Sigmoid colon (tissue), 7 donors: Measurements from ENCODE around the gene TRAPPC3L. TPM values are rescaled to one million over a fixed set of nuclear protein-coding genes. Genes with fewer than 3 reads are reported as not detected.

Experiments used
- DNase-seq: peaks from one replicate; pipeline ENCODE4 v3.0.0-alpha.2; 2019
- H3K27ac ChIP-seq, 4 donors: fragments of 200-600 bp; sonication (generic); one replicate each; pipeline ENCODE4 v1.5.1; 2016 to 2019; ENCODE audit warnings: mild to moderate bottlenecking in 1 of 4
- H3K27me3 ChIP-seq, 3 donors: fragments of 200-600 bp; sonication (generic); one replicate each; pipeline ENCODE4 v1.5.1; 2019; ENCODE audit warnings: mild to moderate bottlenecking in 1 of 3
- H3K36me3 ChIP-seq, 4 donors: fragments of 200-600 bp; sonication (generic); one replicate each; pipeline ENCODE4 v1.5.1; 2016 to 2019
- H3K4me1 ChIP-seq, 4 donors: fragments of 200-600 bp; sonication (generic); one replicate each; pipeline ENCODE4 v1.5.1; 2017 to 2019
- H3K4me3 ChIP-seq, 4 donors: fragments of 200-600 bp; sonication (generic); one replicate each; pipeline ENCODE4 v1.5.1; 2017 to 2019; ENCODE audit warnings: mild to moderate bottlenecking in 2 of 4, moderate library complexity in 1 of 4
- H3K9me3 ChIP-seq, 4 donors: fragments of 200-600 bp in 3 of 4; sonication (generic) in 3 of 4; one replicate each; pipeline versions ENCODE4 v1.5.1 to v1.6.1; 2013 to 2019
- CTCF ChIP-seq, 4 experiments: fragments of 450-650 bp in 3 of 4; fragments of 200-600 bp in 1 of 4; IDR thresholded peaks; one replicate each; pipeline ENCODE4 v1.5.1; 2016 to 2019; ENCODE audit warnings: antibody characterized with exemption in 4 of 4, mild to moderate bottlenecking in 3 of 4, moderate library complexity in 2 of 4
- EP300 ChIP-seq, 4 donors: sonication (generic); formaldehyde crosslinking; IDR thresholded peaks; one replicate each; pipeline ENCODE4 v1.6.1; 2017; ENCODE audit warnings: antibody characterized with exemption in 4 of 4
- POLR2A ChIP-seq, 2 donors: fragments of 450-650 bp; IDR thresholded peaks; one replicate each; pipeline ENCODE4 v1.6.1; 2016; ENCODE audit warnings: antibody characterized with exemption in 2 of 2, mild to moderate bottlenecking in 2 of 2, moderate library complexity in 2 of 2
- POLR2AphosphoS5 ChIP-seq, 4 donors: sonication (generic); formaldehyde crosslinking; IDR thresholded peaks; one replicate each; pipeline ENCODE4 v1.6.1; 2017; ENCODE audit warnings: antibody characterized with exemption in 4 of 4
- WGBS, 2 donors: extraction: QIAGEN DNeasy Blood & Tissue Kit; methylation state at CpG; one replicate each; pipeline ENCODE4 v1.1.7; 2013; 5-methylcytosine and 5-hydroxymethylcytosine counted together
- intact Hi-C: fragments of 100-400 bp; cut with DNase I; formaldehyde crosslinking; loops from one replicate; pipeline ENCODE4 v1.15.1; 2023
- polyA plus RNA-seq, 3 donors: library from polyadenylated mRNA; stranded (reverse); fragments of 200-250 nt; gene quantifications; one replicate each; pipeline ENCODE4 v1.2.3, GENCODE V29; 2013
- total RNA-seq, 4 donors: library from RNA; depleted of rRNA; stranded (reverse); fragments of >200 nt; gene quantifications; one replicate each; pipeline ENCODE4 v1.1.0, GENCODE V29; 2016
- donor health status: healthy with polysubstance abuse.
- donor health status: Bipolar disorder and iron deficiency.
- donor health status: healthy.

TRAPPC3L gene
- total and polyA plus RNA-seq, 7 donors: not detected

DNA sequence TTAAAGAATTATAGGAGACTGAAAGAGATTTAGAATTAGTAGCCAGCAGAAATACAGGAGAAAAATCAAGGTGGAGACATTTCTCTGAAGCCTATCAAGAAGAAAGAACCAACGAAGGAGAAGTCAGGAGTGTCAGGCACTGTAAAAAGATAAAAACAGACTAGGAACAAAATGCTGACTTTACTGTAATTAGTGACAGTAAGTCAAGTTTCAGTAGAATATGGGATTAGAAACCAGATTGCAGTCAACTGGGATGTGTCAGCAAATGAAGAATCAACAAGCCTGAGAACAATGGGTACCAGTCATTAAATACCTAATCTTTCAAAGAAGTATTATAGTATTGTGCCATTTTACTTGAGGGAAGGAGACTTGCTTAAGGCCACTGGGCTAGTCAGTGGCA lies 62.7 kb downstream of the TRAPPC3L start:
- WGBS, 2 donors: 60 to 77% methylated on average over 1 of the region's 1 CpG
- intact Hi-C loops: no loop called here
- Histone ChIP-seq H3K27me3 (no peaks in the 10 kb centered on the region), H3K4me1 (no peaks in the 10 kb centered on the region), H3K27ac (no peak overlapping the region), H3K36me3 (no peaks in the 10 kb centered on the region), H3K9me3 (no peaks in the 10 kb centered on the region), H3K4me3 (no peak overlapping the region)
- TF ChIP-seq POLR2A (IDR thresholded peaks at IDR 0.05) (no peak), CTCF (IDR thresholded peaks at IDR 0.05) (no peak), POLR2AphosphoS5 (IDR thresholded peaks at IDR 0.05) (no peak), EP300 (IDR thresholded peaks at IDR 0.05) (no peak)
- DNase-seq: no peak

- TF ChIP-seq POLR2AphosphoS5 (IDR thresholded peaks at IDR 0.05) (no peak), POLR2A (IDR thresholded peaks at IDR 0.05) (no peak), EP300 (IDR thresholded peaks at IDR 0.05) (no peak), CTCF (IDR thresholded peaks at IDR 0.05) (no peak)
- 55 to 68% methylated on average over 5 of the region's 5 CpGs for WGBS, 2 donors
- Histone ChIP-seq H3K4me1 (no peaks in the 10 kb centered on the region), H3K27ac (no peak overlapping the region), H3K36me3 (no peaks in the 10 kb centered on the region), H3K4me3 (no peak overlapping the region), H3K9me3 (no peaks in the 10 kb centered on the region), H3K27me3 (no peaks in the 10 kb centered on the region)
- DNase-seq: no peak
- intact Hi-C loops: no loop called here
Observed at GRCh38 chr6:116476002-116476678, 69.3 kb downstream of the TRAPPC3L start.

DNA sequence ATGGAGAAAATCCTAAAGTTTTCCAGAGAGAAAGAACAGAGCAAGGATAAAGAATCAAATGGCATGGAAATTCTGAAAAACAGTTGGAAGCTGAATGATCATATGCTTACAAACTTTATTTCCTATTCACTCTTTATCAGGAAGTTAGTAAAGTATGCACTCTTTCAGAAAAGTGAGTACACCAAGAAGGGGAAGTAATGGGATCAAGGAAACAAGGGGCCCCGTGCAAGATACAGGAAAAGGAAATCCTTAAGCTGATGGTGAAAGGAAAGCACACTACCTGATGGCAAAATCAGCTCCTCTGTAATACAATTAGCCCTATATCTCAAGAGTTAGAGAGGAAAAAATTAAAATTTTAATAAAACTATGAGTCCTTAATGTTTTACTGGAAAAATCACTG lies 70.3 kb downstream of the TRAPPC3L start:
- intact Hi-C loops: no loop called here
- WGBS, 2 donors: 43 to 56% methylated on average over 1 of the region's 1 CpG
- no peak overlapping the region for H3K27ac ChIP-seq

GRCh38 chr6:116472706-116473105 lies 72.8 kb downstream of the TRAPPC3L start:
- 87 to 89% methylated on average over 3 of the region's 3 CpGs for WGBS, 2 donors
- TF ChIP-seq POLR2AphosphoS5 (IDR thresholded peaks at IDR 0.05): no peak
- no peak for TF ChIP-seq EP300 (IDR thresholded peaks at IDR 0.05)
- no peak for TF ChIP-seq POLR2A (IDR thresholded peaks at IDR 0.05)
- no peak for TF ChIP-seq CTCF (IDR thresholded peaks at IDR 0.05)
- DNase-seq: no peak
- Histone ChIP-seq H3K27ac (no peak overlapping the region), H3K4me3 (no peak overlapping the region), H3K27me3 (no peaks in the 10 kb centered on the region), H3K9me3 (no peaks in the 10 kb centered on the region), H3K36me3 (no peaks in the 10 kb centered on the region), H3K4me1 (no peaks in the 10 kb centered on the region)
- intact Hi-C loops: no loop called here

More for the DNA sequence above, 70.3 kb downstream of the TRAPPC3L start:
- H3K36me3 ChIP-seq: no peaks in the 10 kb centered on the region
- H3K4me1 ChIP-seq: no peaks in the 10 kb centered on the region
- H3K27me3 ChIP-seq: no peaks in the 10 kb centered on the region
- H3K4me3 ChIP-seq: no peak overlapping the region
- H3K9me3 ChIP-seq: no peaks in the 10 kb centered on the region
- no peak for DNase-seq
- TF ChIP-seq CTCF (IDR thresholded peaks at IDR 0.05) (no peak), POLR2A (IDR thresholded peaks at IDR 0.05) (no peak), POLR2AphosphoS5 (IDR thresholded peaks at IDR 0.05) (no peak), EP300 (IDR thresholded peaks at IDR 0.05) (no peak)

DNA sequence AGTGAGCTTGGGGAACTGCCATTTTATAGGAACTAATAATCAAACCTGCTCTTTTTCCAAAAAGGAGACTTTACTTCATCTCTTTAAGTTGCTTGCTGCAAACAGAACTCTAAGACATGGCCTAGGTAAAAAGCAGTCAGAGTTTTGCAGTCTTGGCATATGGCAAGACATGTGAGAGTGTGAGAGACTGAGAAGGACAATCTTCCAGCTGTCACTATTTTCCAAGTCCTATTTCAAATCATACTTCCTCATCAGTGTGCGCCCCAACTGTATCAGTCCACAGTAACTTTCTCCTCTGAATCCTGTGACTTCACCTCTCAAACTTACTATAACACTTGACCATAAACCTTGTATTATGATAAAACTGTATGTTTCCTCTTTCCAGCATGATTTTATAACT lies 74.0 kb downstream of the TRAPPC3L start:
- no peaks in the 10 kb centered on the region for H3K27me3 ChIP-seq
- WGBS, 2 donors: 93 to 98% methylated on average over 1 of the region's 1 CpG
- no peak for DNase-seq
- intact Hi-C loops: no loop called here
- H3K36me3 ChIP-seq: no peaks in the 10 kb centered on the region
- H3K9me3 ChIP-seq: no peaks in the 10 kb centered on the region
- no peak overlapping the region for H3K27ac ChIP-seq
- no peak overlapping the region for H3K4me3 ChIP-seq
- no peaks in the 10 kb centered on the region for H3K4me1 ChIP-seq
- TF ChIP-seq POLR2AphosphoS5 (IDR thresholded peaks at IDR 0.05) (no peak), POLR2A (IDR thresholded peaks at IDR 0.05) (no peak), EP300 (IDR thresholded peaks at IDR 0.05) (no peak), CTCF (IDR thresholded peaks at IDR 0.05) (no peak)
